HG03064 (cell line): ENCODE measurements around the gene MON2.

Source experiments
- ATAC-seq: cut with Tn5 transposase; IDR thresholded peaks from one replicate; pipeline ENCODE4 v1.9.1; 2021; ENCODE audit warnings: low read depth; ENCODE audit not compliant: unreplicated experiment

The MON2 gene

DNA sequence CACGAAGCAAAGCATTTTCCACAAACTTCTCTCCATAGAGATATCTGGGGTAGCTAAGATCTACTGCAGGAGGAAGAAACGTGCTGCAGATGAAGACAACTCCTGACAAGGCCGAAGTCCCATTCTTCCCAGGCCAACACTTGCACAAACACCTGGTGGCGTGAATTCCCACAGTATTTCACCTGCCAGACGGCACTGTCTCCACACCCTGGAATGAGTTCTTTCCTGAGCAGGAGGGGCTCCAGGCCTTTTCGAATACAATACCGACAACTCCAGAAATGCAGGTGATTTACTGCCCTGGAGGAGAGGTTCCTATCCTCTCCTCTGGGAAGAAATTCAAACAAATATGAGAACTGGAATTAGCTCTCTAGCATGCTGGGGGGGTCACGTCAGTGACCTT is 179.9 kb downstream of the MON2 start:
- no peak for ATAC-seq

GRCh38 chr12:62647586-62647985 is 181.0 kb downstream of the MON2 start:
- no peak for ATAC-seq

GRCh38 chr12:62649412-62650138 is 182.9 kb downstream of the MON2 start:
- ATAC-seq: no peak
